ENCODE data around the gene ZKSCAN4. TPM values are rescaled to one million over a fixed set of nuclear protein-coding genes. Genes with fewer than 3 reads are reported as not detected.

Gene ZKSCAN4
- total RNA-seq, 1 donor from 2014 or later: 11.1 TPM

DNA sequence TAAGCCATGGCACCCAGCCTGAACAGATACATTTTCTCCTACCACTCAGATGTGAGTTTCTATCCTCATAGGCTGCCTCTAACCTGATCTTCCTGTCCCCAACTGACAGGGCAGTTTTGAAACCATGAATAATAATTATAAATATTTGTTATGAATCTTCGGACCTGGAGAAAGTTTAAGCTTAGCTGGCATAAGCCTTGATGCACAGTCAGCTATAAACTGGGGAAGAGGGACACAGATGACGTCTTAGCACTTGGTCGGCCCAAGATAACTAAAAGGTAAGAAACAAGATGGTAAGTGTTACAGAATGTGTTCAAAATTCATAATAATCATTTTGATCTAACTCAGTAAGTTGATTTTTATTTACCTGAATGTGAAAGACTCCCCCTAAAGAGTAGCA, 8.1 kb downstream of the ZKSCAN4 start:
- Mint-ChIP-seq H3K4me1 (peaks cover 2% of the 10 kb centered on the region), H3K27me3 (no peaks in the 10 kb centered on the region), H3K9me3 (no peaks in the 10 kb centered on the region), H3K27ac (no peak overlapping the region), H3K4me3 (no peak overlapping the region), H3K36me3 (ENCODE audit: low read depth) (peaks cover 56% of the 10 kb centered on the region)
- no peak for TF ChIP-seq CTCF (IDR thresholded peaks at IDR 0.05)
- CTCF ChIA-PET: no interaction called here
- POLR2A ChIA-PET: no interaction called here
- ATAC-seq (ENCODE audit: low read depth) (no peak), DNase-seq (no peak)
- intact Hi-C loops (cut with micrococcal nuclease): no loop called here

DNA sequence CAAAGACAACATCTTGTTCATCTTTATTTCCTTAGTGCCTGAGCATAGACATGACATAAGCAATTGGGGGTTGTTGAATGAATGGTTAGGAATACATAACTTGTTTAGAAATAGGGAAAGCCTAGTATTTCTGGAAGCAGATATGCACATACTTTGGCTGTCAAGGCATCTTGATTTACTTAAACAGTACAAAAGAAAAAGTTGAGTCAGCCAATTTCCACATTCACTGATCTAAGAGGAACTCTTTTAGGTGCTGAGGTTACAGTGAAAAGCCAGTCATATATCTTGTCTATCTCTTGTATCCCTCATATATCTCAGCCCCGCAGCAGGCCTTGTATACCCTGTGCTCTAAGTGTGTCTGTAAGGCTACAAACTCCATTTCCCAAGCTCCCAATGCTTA, 11.6 kb downstream of the ZKSCAN4 start:
- intact Hi-C loops (cut with micrococcal nuclease): no loop called here
- no peak for TF ChIP-seq CTCF (IDR thresholded peaks at IDR 0.05)
- Mint-ChIP-seq H3K4me1 (no peaks in the 10 kb centered on the region), H3K4me3 (no peak overlapping the region), H3K9me3 (no peaks in the 10 kb centered on the region), H3K27me3 (no peaks in the 10 kb centered on the region), H3K36me3 (ENCODE audit: low read depth) (peaks cover 29% of the 10 kb centered on the region), H3K27ac (no peak overlapping the region)
- CTCF ChIA-PET: no interaction called here
- DNase-seq (no peak), ATAC-seq (ENCODE audit: low read depth) (no peak)
- POLR2A ChIA-PET: no interaction called here

- DNase-seq (no peak), ATAC-seq (ENCODE audit: low read depth) (no peak)
- Mint-ChIP-seq H3K36me3 (ENCODE audit: low read depth) (peaks cover 23% of the 10 kb centered on the region), H3K27me3 (no peaks in the 10 kb centered on the region), H3K4me3 (no peak overlapping the region), H3K4me1 (no peaks in the 10 kb centered on the region), H3K27ac (no peak overlapping the region), H3K9me3 (no peaks in the 10 kb centered on the region)
- intact Hi-C loops (cut with micrococcal nuclease): no loop called here
- CTCF ChIA-PET: no interaction called here
- TF ChIP-seq CTCF (IDR thresholded peaks at IDR 0.05): no peak
- POLR2A ChIA-PET: no interaction called here
These were observed 12.4 kb downstream of the ZKSCAN4 start for GRCh38 chr6:28239636-28240035.

DNA sequence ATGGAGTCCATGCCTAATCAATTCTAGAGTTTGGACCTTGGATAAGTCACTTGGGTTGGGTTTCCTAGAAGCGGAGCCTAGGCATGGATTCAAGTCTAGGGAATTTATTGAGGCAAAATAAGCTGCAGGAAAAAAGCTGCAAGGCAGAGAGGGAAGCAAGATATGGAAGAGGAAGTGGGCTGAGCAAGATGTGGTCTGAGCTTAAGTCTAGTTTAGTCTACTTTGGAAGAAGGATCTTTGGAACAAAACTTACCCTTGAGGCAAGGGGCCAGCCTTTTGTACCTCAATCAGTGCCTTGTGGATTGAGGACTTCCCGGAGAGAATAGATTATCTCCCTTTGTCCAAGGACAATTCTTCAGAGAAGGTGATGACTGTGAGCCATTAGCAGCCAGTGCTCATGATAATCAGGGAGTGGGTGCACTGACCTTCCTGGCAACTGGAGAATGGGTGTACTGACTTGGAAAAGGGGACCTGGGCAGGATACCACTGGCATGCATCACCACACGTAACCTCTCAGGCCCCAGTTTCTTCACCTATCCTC, 16.1 kb downstream of the ZKSCAN4 start:
- Mint-ChIP-seq H3K4me3 (no peak overlapping the region), H3K27me3 (no peaks in the 10 kb centered on the region), H3K36me3 (ENCODE audit: low read depth) (peaks cover 43% of the 10 kb centered on the region), H3K9me3 (peaks cover 5% of the 10 kb centered on the region), H3K27ac (no peak overlapping the region), H3K4me1 (no peaks in the 10 kb centered on the region)
- POLR2A ChIA-PET: no interaction called here
- intact Hi-C loops (cut with micrococcal nuclease): no loop called here
- DNase-seq (no peak), ATAC-seq (ENCODE audit: low read depth) (no peak)
- TF ChIP-seq CTCF (IDR thresholded peaks at IDR 0.05): no peak
- CTCF ChIA-PET: no interaction called here

DNA sequence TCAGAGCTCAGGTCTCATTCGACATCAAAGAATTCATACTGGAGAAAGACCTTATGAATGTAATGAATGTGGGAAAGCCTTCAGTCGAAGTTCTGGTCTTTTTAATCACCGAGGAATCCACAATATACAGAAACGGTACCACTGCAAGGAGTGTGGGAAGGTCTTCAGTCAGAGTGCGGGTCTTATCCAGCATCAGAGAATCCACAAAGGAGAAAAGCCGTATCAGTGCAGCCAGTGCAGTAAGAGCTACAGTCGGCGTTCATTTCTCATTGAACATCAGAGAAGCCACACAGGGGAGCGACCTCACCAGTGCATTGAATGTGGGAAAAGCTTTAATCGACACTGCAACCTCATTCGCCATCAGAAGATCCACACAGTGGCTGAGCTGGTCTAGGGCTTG, 19.3 kb downstream of the ZKSCAN4 start:
- ChIA-PET POLR2A (no interaction called here), CTCF (no interaction called here)
- intact Hi-C loops (cut with micrococcal nuclease): no loop called here
- Mint-ChIP-seq H3K36me3 (ENCODE audit: low read depth) (peaks cover 65% of the 10 kb centered on the region), H3K27ac (no peak overlapping the region), H3K4me1 (no peaks in the 10 kb centered on the region), H3K27me3 (no peaks in the 10 kb centered on the region), H3K9me3 (peaks cover 5% of the 10 kb centered on the region), H3K4me3 (no peak overlapping the region)
- DNase-seq (no peak), ATAC-seq (ENCODE audit: low read depth) (no peak)
- no peak for TF ChIP-seq CTCF (IDR thresholded peaks at IDR 0.05)

All from activated B cell treated with CpG ODN at 0.5 μM for 24 hours (primary cell).